HG02610 (cell line): Measurements from ENCODE around the gene ADAMTS3.

Experiments
- ATAC-seq: cut with Tn5 transposase; IDR thresholded peaks from one replicate; pipeline ENCODE4 v1.9.1; 2021; ENCODE audit warnings: mild to moderate bottlenecking, moderate library complexity; ENCODE audit not compliant: unreplicated experiment

Gene ADAMTS3

GRCh38 chr4:72418458-72418857 is 150.6 kb downstream of the ADAMTS3 start:
- ATAC-seq: no peak

GRCh38 chr4:72410158-72410557 is 158.9 kb downstream of the ADAMTS3 start:
- no peak for ATAC-seq

GRCh38 chr4:72408568-72408967 is 160.5 kb downstream of the ADAMTS3 start:
- ATAC-seq: no peak

GRCh38 chr4:72405417-72405816 is 163.6 kb downstream of the ADAMTS3 start:
- ATAC-seq: no peak

GRCh38 chr4:72397314-72397713 is 171.7 kb downstream of the ADAMTS3 start:
- ATAC-seq: no peak

- no peak for ATAC-seq
Observed at GRCh38 chr4:72394012-72394663, 174.9 kb downstream of the ADAMTS3 start.

- ATAC-seq: no peak
Observed at GRCh38 chr4:72391281-72391680, 177.7 kb downstream of the ADAMTS3 start.

GRCh38 chr4:72390409-72390808 is 178.6 kb downstream of the ADAMTS3 start:
- ATAC-seq: no peak

GRCh38 chr4:72388521-72388920 is 180.5 kb downstream of the ADAMTS3 start:
- ATAC-seq: no peak

- no peak for ATAC-seq
Observed at GRCh38 chr4:72387959-72388358, 181.1 kb downstream of the ADAMTS3 start.

- no peak for ATAC-seq
Observed at GRCh38 chr4:72383439-72383838, 185.6 kb downstream of the ADAMTS3 start.

- no peak for ATAC-seq
Observed at GRCh38 chr4:72378901-72379300, 190.1 kb downstream of the ADAMTS3 start.

- ATAC-seq: no peak
Observed at GRCh38 chr4:72377491-72378194, 191.4 kb downstream of the ADAMTS3 start.

GRCh38 chr4:72376901-72377300 is 192.1 kb downstream of the ADAMTS3 start:
- no peak for ATAC-seq

- no peak for ATAC-seq
Observed at GRCh38 chr4:72375073-72375736, 193.8 kb downstream of the ADAMTS3 start.

GRCh38 chr4:72374159-72374558 is 194.9 kb downstream of the ADAMTS3 start:
- ATAC-seq: no peak

GRCh38 chr4:72366601-72367000 is 202.4 kb downstream of the ADAMTS3 start:
- no peak for ATAC-seq

- ATAC-seq: no peak
Observed at GRCh38 chr4:72365981-72366380, 203.0 kb downstream of the ADAMTS3 start.

GRCh38 chr4:72365016-72365415 is 204.0 kb downstream of the ADAMTS3 start:
- no peak for ATAC-seq

- no peak for ATAC-seq
Observed at GRCh38 chr4:72360075-72360474, 208.9 kb downstream of the ADAMTS3 start.

GRCh38 chr4:72358483-72358882 is 210.5 kb downstream of the ADAMTS3 start:
- no peak for ATAC-seq

GRCh38 chr4:72357908-72358307 is 211.1 kb downstream of the ADAMTS3 start:
- no peak for ATAC-seq
